Activated CD4-positive, CD25-positive, alpha-beta regulatory T cell treated with anti-CD3 and anti-CD28 coated beads, Interleukin-2, amount 50 U/mL, for 24 hours (primary cell): Measurements from ENCODE around the gene OR4D5.

ENCODE experiments used
- ATAC-seq, 2 donors: fragments of 150-1000 bp; cut with Tn5 transposase; one replicate each; pipeline ENCODE4 v1.10.0; 2021; ENCODE audit warnings: mild to moderate bottlenecking in 1 of 2, moderate library complexity in 1 of 2

The OR4D5 gene

GRCh38 chr11:123939317-123939716 lies at the start of gene OR4D5:
Gene OR4D5 (plus strand): TSS chr11:123939617. CDS start chr11:123939617, 0 bp downstream.
- ATAC-seq = no peak

- ATAC-seq = no peak
These were observed 47.4 kb upstream of the OR4D5 start for GRCh38 chr11:123892031-123892430.

- ATAC-seq = no peak
These were observed 39.6 kb upstream of the OR4D5 start for GRCh38 chr11:123899792-123900191.

GRCh38 chr11:123901867-123902266 lies 37.5 kb upstream of the OR4D5 start, which contains the start of gene OR8D4:
Gene OR8D4 (plus strand): TSS chr11:123902167. CDS start chr11:123906432, 4,265 bp downstream.
- ATAC-seq = no peak

- no peak for ATAC-seq
These were observed 35.5 kb upstream of the OR4D5 start for GRCh38 chr11:123903932-123904331.

- ATAC-seq = no peak
These were observed 34.5 kb upstream of the OR4D5 start for GRCh38 chr11:123904932-123905331.

GRCh38 chr11:123905826-123906225 lies 33.6 kb upstream of the OR4D5 start:
- ATAC-seq = no peak

- no peak for ATAC-seq
These were observed 18.5 kb upstream of the OR4D5 start for GRCh38 chr11:123920943-123921342.

GRCh38 chr11:123924027-123924426 lies 15.4 kb upstream of the OR4D5 start:
- no peak for ATAC-seq

GRCh38 chr11:123942413-123942812 lies 3.0 kb downstream of the OR4D5 start:
- ATAC-seq = no peak

GRCh38 chr11:123943738-123944137 lies 4.3 kb downstream of the OR4D5 start, which contains the start of gene OR6T1:
Gene OR6T1 (minus strand): TSS chr11:123943838. CDS start chr11:123943838, 0 bp downstream.
- no peak for ATAC-seq

GRCh38 chr11:123945132-123945531 lies 5.7 kb downstream of the OR4D5 start:
- no peak for ATAC-seq

- ATAC-seq = no peak
These were observed 17.3 kb downstream of the OR4D5 start for GRCh38 chr11:123956752-123957151.

- no peak for ATAC-seq
These were observed 34.4 kb downstream of the OR4D5 start for GRCh38 chr11:123973816-123974215.

GRCh38 chr11:123976770-123977560 lies 37.5 kb downstream of the OR4D5 start:
- no peak for ATAC-seq

- ATAC-seq = no peak
These were observed 38.4 kb downstream of the OR4D5 start, which contains the start of gene OR10S1 for GRCh38 chr11:123977731-123978347. Gene OR10S1 (minus strand): TSS chr11:123977781. CDS start chr11:123977664, 117 bp downstream.

- no peak for ATAC-seq
These were observed 39.9 kb downstream of the OR4D5 start for GRCh38 chr11:123979311-123979710.
